ENCODE measurements around the gene F2. TPM values are rescaled to one million over a fixed set of nuclear protein-coding genes. Genes with fewer than 3 reads are reported as not detected.

Gene F2
- total and polyA plus RNA-seq, 2 experiments from 2014 or later = not detected

DNA sequence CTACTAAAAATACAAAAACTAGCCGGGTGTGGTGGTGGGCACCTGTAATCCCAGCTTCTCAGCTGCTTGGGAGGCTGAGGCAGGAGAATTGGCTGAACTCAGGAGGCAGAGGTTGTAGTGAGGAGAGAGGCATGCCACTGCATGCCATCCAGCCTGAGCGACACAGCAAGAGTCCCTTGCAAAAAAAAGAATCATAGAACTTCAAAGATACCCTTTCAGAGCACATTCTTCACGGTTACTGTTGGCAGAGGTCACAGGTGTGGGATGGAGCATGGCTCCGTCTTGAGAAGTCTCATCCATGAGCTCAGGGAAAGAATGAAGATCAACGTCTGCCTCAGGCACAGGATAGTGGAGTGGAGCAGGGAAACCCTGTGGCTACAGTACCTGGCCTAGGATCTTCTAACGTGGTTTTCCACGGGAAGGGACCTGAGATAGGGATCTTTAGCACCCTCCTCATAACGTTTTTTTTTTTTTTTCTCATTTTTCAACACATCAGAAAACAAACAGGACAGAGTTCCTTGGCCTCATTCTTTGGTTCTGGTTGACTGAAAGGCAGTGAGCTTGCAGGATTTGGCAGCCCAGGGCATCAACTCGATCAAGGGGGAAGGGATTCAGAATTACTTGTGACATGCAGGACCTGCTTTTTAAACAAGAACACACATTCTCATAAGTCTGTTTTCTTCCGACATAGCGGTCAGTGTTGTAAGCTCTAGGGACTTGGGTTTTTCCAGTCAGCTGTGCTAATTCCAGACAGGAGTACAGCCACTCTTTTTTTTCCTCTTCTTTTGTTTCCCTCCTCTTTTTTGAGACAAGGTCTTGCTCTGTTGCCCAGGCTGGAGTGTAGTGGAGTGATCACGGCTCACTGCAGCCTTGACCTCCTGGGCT lies 22.8 kb downstream of the F2 start:
- in situ Hi-C loops (cut with MboI) = no loop called here
- Histone ChIP-seq H3K4me2 (ENCODE audit: unreplicated experiment) (no peak overlapping the region), H2AFZ (no peak overlapping the region), H3K27me3 (replicated peaks; ENCODE audit: insufficient read depth) (no peaks in the 10 kb centered on the region), H3K27ac (no peak overlapping the region), H3K79me2 (ENCODE audit: insufficient read depth) (no peaks in the 10 kb centered on the region), H4K20me1 (ENCODE audit: insufficient read depth) (no peaks in the 10 kb centered on the region), H3F3A (ENCODE audit: insufficient read depth) (no peaks in the 10 kb centered on the region), H3K36me3 (ENCODE audit: low read depth) (peaks cover 48% of the 10 kb centered on the region), H3K4me3 (no peak overlapping the region), H3K9me2 (ENCODE audit: insufficient read depth) (no peaks in the 10 kb centered on the region), H3K9me3 (ENCODE audit: low read depth) (no peaks in the 10 kb centered on the region), H3K4me1 (ENCODE audit: insufficient read depth) (no peaks in the 10 kb centered on the region), H3K9ac (no peak overlapping the region)
- TF ChIP-seq EZH2 (IDR thresholded peaks at IDR 0.05; ENCODE audit: insufficient read depth, poor library complexity, severe bottlenecking) = no peak
- no peak for DNase-seq
- WGBS, 2 experiments (ENCODE audit: low coverage in 1 of 2, low lambda C conversion rate in 2 of 2, missing lambda C conversion rate in 2 of 2) = 80 to 81% methylated on average over 12 of the region's 12 CpGs

DNA sequence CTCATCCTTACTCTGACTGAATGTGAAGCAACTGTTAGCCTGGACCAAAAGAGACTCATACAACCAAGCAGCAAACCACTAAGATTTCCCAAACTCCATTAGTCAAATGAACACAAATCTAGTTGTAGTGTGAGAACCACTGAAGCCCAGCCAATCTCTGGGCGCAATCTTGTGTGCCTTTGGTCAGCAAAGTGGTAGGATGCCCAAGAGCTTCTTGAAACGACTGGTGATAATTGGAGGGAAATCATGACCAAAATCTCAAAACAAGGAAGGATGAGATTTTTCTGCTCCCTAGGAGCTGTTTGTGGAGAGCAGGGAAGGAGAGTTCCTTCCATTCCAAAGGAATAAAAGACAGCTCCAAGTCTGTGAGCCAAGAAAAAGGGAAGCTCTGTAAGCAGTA lies 24.0 kb downstream of the F2 start:
- peaks cover 52% of the 10 kb centered on the region for H3K36me3 ChIP-seq (ENCODE audit: low read depth)

DNA sequence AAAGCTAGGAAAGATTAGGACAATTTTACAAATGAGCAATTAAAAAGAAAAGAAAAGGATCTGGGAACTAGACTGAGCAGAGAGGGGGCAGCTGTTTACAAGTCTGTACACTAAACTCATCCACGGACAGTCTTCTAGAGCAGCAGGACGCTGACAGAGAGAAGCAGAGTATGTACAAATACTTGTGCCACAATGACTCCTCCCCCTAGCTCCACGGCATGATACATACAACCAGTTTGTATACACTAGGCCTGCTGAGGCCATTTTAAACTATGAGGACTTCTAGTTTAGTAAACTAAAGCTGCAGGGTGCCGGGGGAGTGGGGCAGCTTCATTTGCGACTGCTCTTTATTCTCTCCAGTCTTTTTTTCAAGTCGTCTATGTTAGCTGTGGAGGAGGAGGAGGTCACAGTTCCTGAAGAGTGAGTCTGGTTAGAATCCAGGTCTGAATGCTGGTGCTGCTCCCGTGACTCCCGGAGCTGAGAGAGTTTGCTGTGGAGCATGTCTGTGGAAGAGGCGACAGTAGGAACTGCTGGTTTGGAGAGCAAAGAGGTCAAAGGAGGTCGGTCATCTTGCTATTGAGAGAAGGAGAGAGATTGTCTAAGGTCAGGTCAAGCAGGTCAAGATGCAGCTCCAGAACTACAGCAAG lies 24.8 kb downstream of the F2 start:
- Histone ChIP-seq H3K27ac (no peak overlapping the region), H3K4me3 (no peak overlapping the region), H3K36me3 (ENCODE audit: low read depth) (peaks cover 55% of the 10 kb centered on the region), H3K79me2 (ENCODE audit: insufficient read depth) (no peaks in the 10 kb centered on the region), H3K9me2 (ENCODE audit: insufficient read depth) (no peaks in the 10 kb centered on the region), H3K9me3 (ENCODE audit: low read depth) (no peaks in the 10 kb centered on the region), H3K9ac (no peak overlapping the region), H3K4me1 (ENCODE audit: insufficient read depth) (no peaks in the 10 kb centered on the region), H4K20me1 (ENCODE audit: insufficient read depth) (no peaks in the 10 kb centered on the region), H3F3A (ENCODE audit: insufficient read depth) (no peaks in the 10 kb centered on the region), H3K27me3 (replicated peaks; ENCODE audit: insufficient read depth) (no peaks in the 10 kb centered on the region), H3K4me2 (ENCODE audit: unreplicated experiment) (no peak overlapping the region), H2AFZ (no peak overlapping the region)
- TF ChIP-seq EZH2 (IDR thresholded peaks at IDR 0.05; ENCODE audit: insufficient read depth, poor library complexity, severe bottlenecking) = no peak
- no peak for TF ChIP-seq EZH2phosphoT487 (IDR thresholded peaks at IDR 0.05; ENCODE audit: insufficient read depth, low read depth)
- in situ Hi-C loops (cut with MboI) = no loop called here
- WGBS, 2 experiments (ENCODE audit: low coverage in 1 of 2, low lambda C conversion rate in 2 of 2, missing lambda C conversion rate in 2 of 2) = 85 to 86% methylated on average over 10 of the region's 10 CpGs
- no peak for DNase-seq

More for the DNA sequence above, 24.0 kb downstream of the F2 start:
- in situ Hi-C loops (cut with MboI) = no loop called here
- H3K4me3 ChIP-seq = no peak overlapping the region
- H2AFZ ChIP-seq = no peak overlapping the region
- no peak overlapping the region for H3K4me2 ChIP-seq (ENCODE audit: unreplicated experiment)
- 97 to 98% methylated on average over 2 of the region's 2 CpGs for WGBS, 2 experiments (ENCODE audit: low coverage in 1 of 2, low lambda C conversion rate in 2 of 2, missing lambda C conversion rate in 2 of 2)
- no peaks in the 10 kb centered on the region for H3K9me2 ChIP-seq (ENCODE audit: insufficient read depth)
- H3K27me3 ChIP-seq (replicated peaks; ENCODE audit: insufficient read depth) = no peaks in the 10 kb centered on the region
- H3K4me1 ChIP-seq (ENCODE audit: insufficient read depth) = no peaks in the 10 kb centered on the region
- no peaks in the 10 kb centered on the region for H3K79me2 ChIP-seq (ENCODE audit: insufficient read depth)
- H3F3A ChIP-seq (ENCODE audit: insufficient read depth) = no peaks in the 10 kb centered on the region
- TF ChIP-seq EZH2 (IDR thresholded peaks at IDR 0.05; ENCODE audit: insufficient read depth, poor library complexity, severe bottlenecking) = no peak
- TF ChIP-seq EZH2phosphoT487 (IDR thresholded peaks at IDR 0.05; ENCODE audit: insufficient read depth, low read depth) = no peak
- no peak overlapping the region for H3K27ac ChIP-seq
- no peak overlapping the region for H3K9ac ChIP-seq
- no peaks in the 10 kb centered on the region for H3K9me3 ChIP-seq (ENCODE audit: low read depth)
- no peaks in the 10 kb centered on the region for H4K20me1 ChIP-seq (ENCODE audit: insufficient read depth)
- DNase-seq = no peak

DNA sequence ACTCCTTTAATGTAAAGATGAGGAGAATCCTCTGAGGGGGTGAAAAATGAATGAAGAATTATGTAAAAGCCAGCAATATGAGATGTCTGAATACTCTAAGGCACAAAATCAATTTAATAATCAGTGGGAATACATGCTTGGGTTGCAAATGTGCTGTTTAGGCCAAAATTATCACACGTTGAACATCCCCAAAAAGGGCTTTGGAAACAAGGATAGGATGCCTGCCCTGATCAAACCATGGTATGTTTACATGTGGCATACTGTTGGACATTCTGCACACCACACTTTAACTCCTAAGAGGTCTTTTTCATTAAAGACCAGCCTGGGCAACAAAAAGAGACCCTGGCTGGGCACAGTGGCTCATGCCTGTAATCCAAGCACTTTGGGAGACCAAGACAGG lies 26.3 kb downstream of the F2 start:
- no peak overlapping the region for H3K4me3 ChIP-seq
- TF ChIP-seq EZH2 (IDR thresholded peaks at IDR 0.05; ENCODE audit: insufficient read depth, poor library complexity, severe bottlenecking) = no peak
- TF ChIP-seq EZH2phosphoT487 (IDR thresholded peaks at IDR 0.05; ENCODE audit: insufficient read depth, low read depth) = no peak
- WGBS, 2 experiments (ENCODE audit: low coverage in 1 of 2, low lambda C conversion rate in 2 of 2, missing lambda C conversion rate in 2 of 2) = 48 to 54% methylated on average over 1 of the region's 1 CpG
- H3K27me3 ChIP-seq (replicated peaks; ENCODE audit: insufficient read depth) = no peaks in the 10 kb centered on the region
- DNase-seq = no peak
- H3K4me2 ChIP-seq (ENCODE audit: unreplicated experiment) = no peak overlapping the region
- H2AFZ ChIP-seq = no peak overlapping the region
- no peaks in the 10 kb centered on the region for H3F3A ChIP-seq (ENCODE audit: insufficient read depth)
- H3K9me3 ChIP-seq (ENCODE audit: low read depth) = no peaks in the 10 kb centered on the region
- H4K20me1 ChIP-seq (ENCODE audit: insufficient read depth) = no peaks in the 10 kb centered on the region
- H3K79me2 ChIP-seq (ENCODE audit: insufficient read depth) = no peaks in the 10 kb centered on the region
- no peaks in the 10 kb centered on the region for H3K9me2 ChIP-seq (ENCODE audit: insufficient read depth)
- no peaks in the 10 kb centered on the region for H3K4me1 ChIP-seq (ENCODE audit: insufficient read depth)
- peaks cover 69% of the 10 kb centered on the region for H3K36me3 ChIP-seq (ENCODE audit: low read depth)
- no peak overlapping the region for H3K9ac ChIP-seq
- no peak overlapping the region for H3K27ac ChIP-seq
- in situ Hi-C loops (cut with MboI) = no loop called here
